ENCODE results near the gene MYL3.

GRCh38 chr3:46854555-46854991, 8.7 kb downstream of the MYL3 start:
- TF ChIP-seq, protein P1, sequence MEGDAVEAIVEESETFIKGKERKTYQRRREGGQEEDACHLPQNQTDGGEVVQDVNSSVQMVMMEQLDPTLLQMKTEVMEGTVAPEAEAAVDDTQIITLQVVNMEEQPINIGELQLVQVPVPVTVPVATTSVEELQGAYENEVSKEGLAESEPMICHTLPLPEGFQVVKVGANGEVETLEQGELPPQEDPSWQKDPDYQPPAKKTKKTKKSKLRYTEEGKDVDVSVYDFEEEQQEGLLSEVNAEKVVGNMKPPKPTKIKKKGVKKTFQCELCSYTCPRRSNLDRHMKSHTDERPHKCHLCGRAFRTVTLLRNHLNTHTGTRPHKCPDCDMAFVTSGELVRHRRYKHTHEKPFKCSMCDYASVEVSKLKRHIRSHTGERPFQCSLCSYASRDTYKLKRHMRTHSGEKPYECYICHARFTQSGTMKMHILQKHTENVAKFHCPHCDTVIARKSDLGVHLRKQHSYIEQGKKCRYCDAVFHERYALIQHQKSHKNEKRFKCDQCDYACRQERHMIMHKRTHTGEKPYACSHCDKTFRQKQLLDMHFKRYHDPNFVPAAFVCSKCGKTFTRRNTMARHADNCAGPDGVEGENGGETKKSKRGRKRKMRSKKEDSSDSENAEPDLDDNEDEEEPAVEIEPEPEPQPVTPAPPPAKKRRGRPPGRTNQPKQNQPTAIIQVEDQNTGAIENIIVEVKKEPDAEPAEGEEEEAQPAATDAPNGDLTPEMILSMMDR (IDR thresholded peaks at IDR 0.05; ENCODE audit: poor library complexity, severe bottlenecking), result no peak
- no peak for TF ChIP-seq REST (IDR thresholded peaks at IDR 0.05; ENCODE audit: borderline replicate concordance)

Measured in neural cell (in vitro differentiated cells).